Nephron progenitor cell (in vitro differentiated cells): Measurements from ENCODE around the gene DMD.
A peak's percentile ranks its signal among the peaks of the same experiment; 100 is the strongest.

Source experiments
- DNase-seq: peaks from one replicate; pipeline ENCODE4 v3.0.0; 2021
- H3K27ac Mint-ChIP-seq: 2 replicates; pipeline ENCODE4 v1.8.0; 2021; ENCODE audit warnings: mild to moderate bottlenecking, moderate library complexity, mixed read lengths
- H3K27me3 Mint-ChIP-seq: 2 replicates; pipeline ENCODE4 v1.8.0; 2021; ENCODE audit warnings: mild to moderate bottlenecking, low read depth, mixed read lengths; ENCODE audit not compliant: poor library complexity
- H3K36me3 Mint-ChIP-seq: 2 replicates; pipeline ENCODE4 v1.8.0; 2021; ENCODE audit warnings: low read depth, mixed read lengths
- H3K4me1 Mint-ChIP-seq: 2 replicates; pipeline ENCODE4 v1.8.0; 2021; ENCODE audit warnings: mixed read lengths
- H3K4me3 Mint-ChIP-seq: 2 replicates; pipeline ENCODE4 v1.8.0; 2021; ENCODE audit warnings: mild to moderate bottlenecking, moderate library complexity, mixed read lengths
- H3K9me3 Mint-ChIP-seq: 2 replicates; pipeline ENCODE4 v1.8.0; 2021; ENCODE audit warnings: mild to moderate bottlenecking, moderate library complexity, mixed read lengths
- CTCF ChIP-seq: fragments of 200-600 bp; sonication (generic); IDR thresholded peaks from 2 replicates; pipeline ENCODE4 v1.5.0; 2021; ENCODE audit warnings: antibody characterized with exemption

DMD gene

GRCh38 chrX:33211356-33212260 is at the start of gene DMD:
Gene DMD, minus strand, starts transcription at chrX:33211549. Its CDS starts 237 bp downstream, at chrX:33211312.
- Mint-ChIP-seq H3K27me3 (no peaks in the 10 kb centered on the region), H3K4me1 (peaks cover 9% of the 10 kb centered on the region), H3K27ac (no peak within 1 kb of the TSS), H3K4me3 (peak within 1 kb of the TSS; percentile 67), H3K9me3 (no peaks in the 10 kb centered on the region), H3K36me3 (no peaks in the 10 kb centered on the region)
- peak; percentile 3 for DNase-seq
- no peak for TF ChIP-seq CTCF

- H3K9me3 Mint-ChIP-seq = no peaks in the 10 kb centered on the region
- H3K27me3 Mint-ChIP-seq = no peaks in the 10 kb centered on the region
- no peaks in the 10 kb centered on the region for H3K36me3 Mint-ChIP-seq
- no peak overlapping the region for H3K4me3 Mint-ChIP-seq
- H3K4me1 Mint-ChIP-seq = no peaks in the 10 kb centered on the region
- DNase-seq = no peak
- no peak for TF ChIP-seq CTCF
- H3K27ac Mint-ChIP-seq = no peak overlapping the region
These were observed 41.0 kb upstream of the DMD start for GRCh38 chrX:33252306-33252825.

- H3K9me3 Mint-ChIP-seq = no peaks in the 10 kb centered on the region
- H3K27me3 Mint-ChIP-seq = peaks cover 2% of the 10 kb centered on the region
- no peak overlapping the region for H3K4me3 Mint-ChIP-seq
These were observed 7.5 kb upstream of the DMD start for GRCh38 chrX:33218819-33219218.

GRCh38 chrX:33210156-33210555 is 1.2 kb downstream of the DMD start:
- no peaks in the 10 kb centered on the region for H3K27me3 Mint-ChIP-seq
- no peak overlapping the region for H3K4me3 Mint-ChIP-seq

More at GRCh38 chrX:33218819-33219218, 7.5 kb upstream of the DMD start:
- no peak for TF ChIP-seq CTCF
- no peak for DNase-seq
- H3K4me1 Mint-ChIP-seq = no peaks in the 10 kb centered on the region
- no peaks in the 10 kb centered on the region for H3K36me3 Mint-ChIP-seq
- no peak overlapping the region for H3K27ac Mint-ChIP-seq

GRCh38 chrX:33207056-33207455 is 4.3 kb downstream of the DMD start:
- Mint-ChIP-seq H3K4me1 (peaks cover 9% of the 10 kb centered on the region), H3K27ac (no peak overlapping the region), H3K9me3 (no peaks in the 10 kb centered on the region), H3K36me3 (no peaks in the 10 kb centered on the region), H3K4me3 (no peak overlapping the region), H3K27me3 (no peaks in the 10 kb centered on the region)
- TF ChIP-seq CTCF = no peak
- no peak for DNase-seq

More at GRCh38 chrX:33210156-33210555, 1.2 kb downstream of the DMD start:
- Mint-ChIP-seq H3K36me3 (no peaks in the 10 kb centered on the region), H3K9me3 (no peaks in the 10 kb centered on the region), H3K27ac (no peak overlapping the region), H3K4me1 (peaks cover 9% of the 10 kb centered on the region)
- no peak for DNase-seq
- TF ChIP-seq CTCF = no peak

GRCh38 chrX:33205321-33205720 is 6.0 kb downstream of the DMD start:
- DNase-seq = no peak
- Mint-ChIP-seq H3K36me3 (no peaks in the 10 kb centered on the region), H3K4me3 (no peak overlapping the region), H3K27ac (no peak overlapping the region), H3K27me3 (no peaks in the 10 kb centered on the region), H3K4me1 (no peaks in the 10 kb centered on the region), H3K9me3 (no peaks in the 10 kb centered on the region)
- no peak for TF ChIP-seq CTCF
